HG03565 (cell line): ENCODE measurements around the gene SLC35B1.

Experiments used
- ATAC-seq: cut with Tn5 transposase; IDR thresholded peaks from one replicate; pipeline ENCODE4 v1.9.1; 2021; ENCODE audit warnings: mild to moderate bottlenecking, moderate library complexity; ENCODE audit not compliant: unreplicated experiment

Gene SLC35B1

GRCh38 chr17:49700960-49701359 is 6.8 kb downstream of the SLC35B1 start:
- ATAC-seq: no peak

DNA sequence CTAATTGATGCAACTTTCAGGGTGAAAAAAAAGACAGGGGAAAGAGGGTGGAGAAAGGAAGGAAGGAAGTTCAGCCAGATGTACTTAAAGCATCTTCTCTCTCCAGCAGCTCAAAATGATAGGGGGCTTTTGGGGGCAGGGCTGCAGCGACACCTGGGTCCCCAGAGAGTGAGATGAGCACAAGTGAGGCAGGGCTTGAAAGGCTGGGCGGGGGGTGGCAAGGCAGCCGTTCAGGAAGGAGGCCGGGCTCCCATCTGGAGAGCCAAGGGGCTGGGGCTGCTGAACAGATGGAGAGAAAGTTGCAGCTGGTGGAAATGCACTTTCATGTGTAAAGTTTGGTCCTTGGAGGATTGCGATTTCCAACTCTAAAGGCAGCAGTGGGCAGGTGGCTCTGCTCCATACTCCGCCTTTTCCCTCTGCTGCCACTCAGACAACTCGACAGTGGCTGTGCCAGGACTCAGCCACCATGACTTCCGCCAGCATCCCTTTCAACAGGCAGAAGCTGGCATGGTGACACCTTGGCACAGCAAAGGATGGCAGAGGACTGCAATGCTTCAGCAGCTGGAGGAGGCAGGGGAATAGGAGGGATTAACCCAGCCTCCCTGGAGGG is 7.7 kb downstream of the SLC35B1 start:
- ATAC-seq: no peak

GRCh38 chr17:49698005-49698404 is 9.8 kb downstream of the SLC35B1 start:
- no peak for ATAC-seq

GRCh38 chr17:49696233-49696761 is 11.5 kb downstream of the SLC35B1 start:
- ATAC-seq: peak; percentile 50

DNA sequence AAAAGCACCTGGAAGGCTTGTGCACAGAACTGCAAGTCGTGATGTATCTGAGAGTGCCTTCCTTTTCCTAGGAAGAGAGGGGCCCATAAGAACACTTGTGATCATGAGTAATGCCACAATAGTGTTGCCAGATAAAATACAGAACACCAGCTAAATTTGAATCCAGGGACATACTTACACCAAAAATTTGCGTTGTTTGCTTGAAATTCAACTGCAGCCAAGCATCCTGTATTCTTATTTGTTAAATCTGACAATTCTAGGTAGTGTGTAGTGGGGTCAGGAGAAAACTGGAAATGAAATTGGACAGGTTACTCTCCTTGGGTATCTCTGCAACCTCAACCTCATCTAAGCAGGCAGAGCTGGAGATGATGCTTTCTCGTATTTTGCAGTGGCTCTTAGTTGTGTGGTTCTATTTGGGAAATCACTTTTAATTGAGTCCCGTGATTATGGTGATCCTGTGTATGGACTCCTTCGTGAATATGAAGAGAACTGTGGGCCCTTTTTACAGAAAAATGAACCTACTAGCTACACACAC is 12.0 kb downstream of the SLC35B1 start:
- ATAC-seq: no peak

GRCh38 chr17:49694847-49695697 is 12.7 kb downstream of the SLC35B1 start:
- ATAC-seq: no peak

- ATAC-seq: no peak
These were observed 15.0 kb downstream of the SLC35B1 start for GRCh38 chr17:49692751-49693150.

DNA sequence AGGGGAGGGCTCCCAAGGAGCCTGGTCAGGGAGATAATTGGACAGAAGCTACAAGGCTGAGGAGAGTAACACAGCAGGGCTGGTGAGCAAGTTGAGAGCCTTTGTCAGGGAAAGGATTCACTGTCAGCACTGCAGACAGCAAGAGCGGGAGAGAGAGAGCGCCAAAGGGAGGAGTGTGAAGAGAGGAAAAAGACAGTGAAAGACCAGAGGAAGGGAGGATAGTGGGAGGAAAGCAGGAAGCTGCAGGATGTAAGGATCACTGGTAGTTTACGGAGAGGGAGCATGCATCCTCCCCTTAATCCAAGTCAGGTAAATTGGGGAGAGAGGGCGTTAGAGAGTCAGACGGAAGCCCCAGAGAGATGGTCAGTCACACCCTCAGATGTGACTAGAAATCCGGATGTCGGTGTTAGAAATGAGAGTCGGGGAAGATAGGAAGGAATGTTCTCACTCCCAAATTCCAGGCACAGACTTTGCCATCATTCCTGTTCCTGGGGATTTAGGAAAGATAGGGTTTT is 16.0 kb downstream of the SLC35B1 start:
- ATAC-seq: no peak

- ATAC-seq: no peak
These were observed 16.6 kb downstream of the SLC35B1 start for GRCh38 chr17:49691086-49691676.

DNA sequence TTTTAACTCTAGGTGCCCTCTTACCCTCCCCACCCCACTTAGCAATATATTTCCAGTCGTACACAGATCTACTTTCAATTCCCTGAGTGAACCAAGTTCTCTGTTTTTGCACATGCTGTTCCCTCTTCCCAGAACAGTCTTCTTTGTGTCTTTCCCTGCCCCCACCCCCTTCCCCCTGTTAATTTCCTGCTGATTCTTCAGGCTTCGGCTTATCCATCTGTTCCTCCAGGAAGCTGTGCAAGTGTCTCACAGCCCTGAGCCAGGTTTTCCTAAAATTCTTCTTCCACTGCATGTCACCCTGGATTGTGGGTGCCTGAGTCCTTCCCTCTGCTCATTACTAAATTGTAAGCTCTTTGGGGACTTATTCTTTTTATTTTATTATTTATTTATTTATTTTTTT is 17.5 kb downstream of the SLC35B1 start:
- ATAC-seq: no peak

DNA sequence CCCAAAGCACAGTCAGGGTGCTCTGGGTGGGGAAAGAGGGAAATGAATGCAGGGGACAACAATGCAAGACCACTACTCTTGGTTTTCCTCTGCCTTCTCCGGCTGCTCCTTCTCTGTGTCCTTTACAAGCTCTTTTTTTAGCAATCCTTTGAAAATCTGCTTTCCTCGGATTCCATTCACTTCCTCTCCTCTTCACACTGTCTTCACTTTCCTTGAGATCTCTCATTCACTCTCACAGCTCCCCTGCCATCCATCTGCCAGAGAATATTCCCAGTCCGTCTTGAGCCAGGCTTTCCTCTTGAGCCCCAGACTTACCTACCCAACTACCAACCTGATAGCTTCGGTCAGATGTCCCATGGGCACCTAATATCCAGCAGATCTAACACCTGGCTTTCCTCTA is 18.9 kb downstream of the SLC35B1 start:
- no peak for ATAC-seq

DNA sequence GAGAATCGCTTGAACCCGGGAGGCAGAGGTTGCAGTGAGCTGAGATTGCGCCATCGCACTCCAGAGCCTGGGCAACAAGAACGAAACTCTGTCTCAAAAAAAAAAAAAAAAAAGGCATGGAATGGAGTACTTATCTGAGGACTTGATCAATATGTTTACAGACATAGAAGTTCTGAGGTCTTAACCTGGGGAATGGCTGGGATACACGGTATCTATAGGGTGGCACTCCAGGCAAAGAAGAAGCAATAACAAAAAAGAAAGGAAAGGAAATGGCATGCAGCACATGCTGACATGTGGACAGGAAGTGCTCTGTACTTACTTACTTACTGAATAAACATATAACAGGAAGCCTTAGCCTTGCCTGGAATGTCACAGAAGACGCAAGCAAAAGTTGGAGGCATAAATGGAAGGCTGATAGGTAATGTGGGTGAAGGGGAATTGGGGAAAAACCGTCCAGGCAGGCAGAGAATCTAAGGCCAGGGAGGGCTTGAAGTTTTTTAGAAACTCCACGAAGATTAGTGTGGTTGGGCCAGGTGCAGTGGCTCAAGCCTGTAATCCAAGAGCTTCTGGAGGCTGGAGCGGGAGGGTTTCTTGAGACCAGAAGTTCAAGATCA is 19.8 kb downstream of the SLC35B1 start:
- ATAC-seq: no peak

GRCh38 chr17:49681106-49681979 is 26.4 kb downstream of the SLC35B1 start:
- no peak for ATAC-seq

GRCh38 chr17:49680314-49680713 is 27.4 kb downstream of the SLC35B1 start:
- no peak for ATAC-seq

DNA sequence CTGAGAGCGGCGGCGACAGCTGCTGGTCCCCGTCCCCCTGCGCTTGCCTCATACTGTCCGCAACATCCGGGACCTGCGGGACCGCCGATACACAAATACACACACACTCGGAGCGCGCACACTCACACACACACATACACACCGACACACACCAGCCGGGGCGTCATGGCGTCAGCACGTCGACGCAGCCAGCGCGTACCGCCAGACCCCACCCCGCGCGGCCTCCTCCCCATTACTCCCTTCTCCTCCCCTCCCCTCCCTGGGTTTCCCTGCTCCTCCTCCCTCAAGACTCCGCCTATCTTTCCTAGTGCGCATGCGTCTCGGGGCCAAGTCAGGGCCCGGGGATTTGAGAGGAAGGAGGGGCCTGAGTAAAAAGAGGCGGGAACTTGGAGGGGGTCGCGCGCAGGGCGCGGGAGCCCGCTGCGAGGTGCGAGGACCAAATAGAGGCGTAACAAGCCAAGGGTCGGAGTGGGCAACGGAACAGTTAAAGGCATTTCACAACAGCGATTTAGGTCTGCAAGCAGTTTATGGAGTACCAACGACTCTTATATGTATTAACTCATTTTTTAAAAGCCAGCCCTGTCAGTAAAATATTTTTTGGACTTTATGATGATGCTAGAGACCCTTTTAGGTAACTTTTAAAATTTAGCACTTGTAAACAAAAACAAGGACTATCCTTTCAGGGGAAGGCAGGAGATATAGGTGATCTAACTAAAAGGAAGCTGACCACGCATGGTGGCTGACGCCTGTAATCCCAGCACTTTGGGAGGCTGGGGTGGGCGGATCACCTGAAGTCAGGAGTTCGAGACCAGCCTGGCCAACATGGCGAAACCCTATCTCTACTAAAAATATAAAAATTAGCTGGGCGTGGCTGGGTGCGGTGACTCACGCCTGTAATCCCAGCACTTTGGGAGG is 29.6 kb downstream of the SLC35B1 start, which contains the start of gene SPOP:
Gene SPOP, minus strand, starts transcription at position 165 of the 915 bp plus-strand sequence. CDS start 55,287 bp downstream, outside the sequence.
- peak; percentile 54 for ATAC-seq

DNA sequence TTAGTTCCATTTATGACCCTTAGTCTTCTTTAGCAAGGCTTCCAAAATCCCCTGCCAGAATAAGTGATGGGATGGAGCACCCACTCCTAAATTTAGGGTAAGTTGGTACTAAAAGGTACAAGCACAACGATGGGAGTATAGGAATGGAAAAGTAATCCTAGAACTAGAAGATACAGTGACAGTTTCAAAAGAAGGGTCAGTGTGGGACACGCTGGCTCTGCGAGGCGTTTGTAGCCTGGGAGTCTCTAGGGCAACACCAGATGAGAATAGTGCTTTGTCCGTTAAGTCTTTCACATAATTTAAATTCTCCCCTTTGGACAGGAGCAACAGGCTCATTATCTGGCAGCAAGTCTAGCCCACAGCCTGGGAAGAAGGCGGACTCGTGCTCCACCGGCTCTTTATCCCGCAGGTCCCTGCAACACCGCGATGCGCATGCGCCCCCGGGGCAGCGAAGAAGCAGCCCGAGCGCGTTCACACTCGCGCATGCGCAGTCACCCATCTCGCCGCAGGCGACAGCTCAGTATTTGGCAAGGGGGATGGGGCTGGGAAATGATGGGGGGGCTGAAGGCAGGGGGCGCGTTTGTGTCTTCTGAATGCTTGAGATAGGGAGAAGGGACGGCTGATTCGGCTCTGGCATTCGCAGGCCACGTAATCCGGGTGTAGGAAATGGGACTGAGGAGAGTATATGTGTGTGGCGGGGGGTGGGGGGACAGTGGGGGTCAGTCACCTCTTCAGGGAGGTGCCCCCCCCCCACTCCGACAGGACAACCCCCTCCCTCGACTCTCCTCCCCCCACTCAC is 30.4 kb downstream of the SLC35B1 start:
- peak; percentile 45 for ATAC-seq

- ATAC-seq: peak; percentile 55
These were observed 31.4 kb downstream of the SLC35B1 start for GRCh38 chr17:49676276-49676868.
